ENCODE measurements around the gene RCVRN. TPM values are rescaled to one million over a fixed set of nuclear protein-coding genes. Genes with fewer than 3 reads are reported as not detected.

Gene RCVRN
- total RNA-seq, 1 donor from 2014 or later = not detected

DNA sequence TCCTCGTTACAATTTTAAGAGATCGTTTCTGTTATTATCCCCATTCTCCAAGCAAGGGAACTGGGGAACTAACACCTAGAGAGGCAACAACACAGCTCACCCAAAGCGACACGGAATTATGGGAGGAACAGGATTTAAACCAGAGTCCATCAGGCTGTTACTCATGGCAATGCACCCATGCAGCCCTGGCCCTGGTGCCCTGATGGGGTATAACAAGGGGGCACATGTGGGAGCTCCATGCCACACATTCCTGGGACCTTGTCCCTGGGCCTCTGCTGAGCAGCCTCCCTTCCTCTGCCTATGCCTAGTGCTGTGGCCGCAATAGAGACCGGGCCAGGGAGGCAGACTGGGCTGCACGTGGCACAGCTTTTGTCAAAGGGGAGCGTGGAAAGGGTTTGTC, 13.3 kb upstream of the RCVRN start:
- Mint-ChIP-seq H3K9me3 (ENCODE audit: low read depth) (peaks cover 3% of the 10 kb centered on the region), H3K36me3 (ENCODE audit: insufficient read depth) (no peaks in the 10 kb centered on the region), H3K27ac (peak overlapping the region; percentile 45), H3K4me3 (ENCODE audit: low read depth) (no peak overlapping the region), H3K27me3 (no peaks in the 10 kb centered on the region), H3K4me1 (ENCODE audit: low read depth) (no peaks in the 10 kb centered on the region)
- no peak for DNase-seq (ENCODE audit: low spot score, unreplicated experiment)
- TF ChIP-seq, protein P1, sequence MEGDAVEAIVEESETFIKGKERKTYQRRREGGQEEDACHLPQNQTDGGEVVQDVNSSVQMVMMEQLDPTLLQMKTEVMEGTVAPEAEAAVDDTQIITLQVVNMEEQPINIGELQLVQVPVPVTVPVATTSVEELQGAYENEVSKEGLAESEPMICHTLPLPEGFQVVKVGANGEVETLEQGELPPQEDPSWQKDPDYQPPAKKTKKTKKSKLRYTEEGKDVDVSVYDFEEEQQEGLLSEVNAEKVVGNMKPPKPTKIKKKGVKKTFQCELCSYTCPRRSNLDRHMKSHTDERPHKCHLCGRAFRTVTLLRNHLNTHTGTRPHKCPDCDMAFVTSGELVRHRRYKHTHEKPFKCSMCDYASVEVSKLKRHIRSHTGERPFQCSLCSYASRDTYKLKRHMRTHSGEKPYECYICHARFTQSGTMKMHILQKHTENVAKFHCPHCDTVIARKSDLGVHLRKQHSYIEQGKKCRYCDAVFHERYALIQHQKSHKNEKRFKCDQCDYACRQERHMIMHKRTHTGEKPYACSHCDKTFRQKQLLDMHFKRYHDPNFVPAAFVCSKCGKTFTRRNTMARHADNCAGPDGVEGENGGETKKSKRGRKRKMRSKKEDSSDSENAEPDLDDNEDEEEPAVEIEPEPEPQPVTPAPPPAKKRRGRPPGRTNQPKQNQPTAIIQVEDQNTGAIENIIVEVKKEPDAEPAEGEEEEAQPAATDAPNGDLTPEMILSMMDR (IDR thresholded peaks at IDR 0.05; ENCODE audit: unreplicated experiment) = no peak

DNA sequence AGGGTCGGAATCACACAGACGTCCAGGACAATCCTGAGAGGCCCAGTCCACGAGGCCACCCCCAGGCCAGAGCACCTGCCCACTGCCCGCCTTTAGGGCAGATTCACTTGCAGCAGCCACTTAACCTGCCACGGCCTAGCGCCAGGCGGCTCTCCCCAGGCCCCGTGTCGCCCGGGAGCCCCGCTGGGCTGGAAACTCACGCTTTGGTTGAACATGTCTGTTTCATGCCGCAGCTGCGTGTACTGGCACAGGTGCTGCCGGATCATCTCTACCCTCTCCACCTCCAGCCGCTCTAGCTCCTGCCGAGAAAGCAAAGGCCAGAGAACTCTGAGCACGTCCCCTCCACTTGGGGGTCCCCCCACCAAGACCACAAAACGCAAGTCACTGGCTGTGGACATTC, 12.7 kb upstream of the RCVRN start:
- Mint-ChIP-seq H3K9me3 (ENCODE audit: low read depth) (peaks cover 3% of the 10 kb centered on the region), H3K27ac (no peak overlapping the region), H3K27me3 (no peaks in the 10 kb centered on the region), H3K36me3 (ENCODE audit: insufficient read depth) (no peaks in the 10 kb centered on the region), H3K4me1 (ENCODE audit: low read depth) (no peaks in the 10 kb centered on the region), H3K4me3 (ENCODE audit: low read depth) (no peak overlapping the region)
- TF ChIP-seq, protein P1 (IDR thresholded peaks at IDR 0.05; ENCODE audit: unreplicated experiment) = no peak
- no peak for DNase-seq (ENCODE audit: low spot score, unreplicated experiment)

DNA sequence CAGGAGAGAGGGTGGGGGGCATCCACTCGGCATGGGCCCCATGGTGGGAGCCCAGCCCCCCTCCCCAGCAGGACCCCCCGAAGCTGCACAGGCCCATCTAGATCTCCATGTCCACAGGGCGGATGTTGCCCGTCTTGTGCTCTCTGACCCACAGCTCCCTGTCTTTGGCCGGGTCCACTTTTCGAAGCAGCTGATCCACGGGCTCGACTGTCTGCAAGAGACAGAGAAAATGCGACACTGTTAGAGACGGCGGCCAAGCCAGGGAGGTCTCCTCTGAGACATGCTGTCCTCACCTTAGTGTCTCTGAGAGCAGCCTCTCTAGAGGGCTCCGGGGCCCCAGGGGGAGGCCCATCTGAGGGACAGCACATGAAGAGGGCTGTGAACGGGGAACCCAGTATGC, 12.1 kb upstream of the RCVRN start:
- peaks cover 3% of the 10 kb centered on the region for H3K9me3 Mint-ChIP-seq (ENCODE audit: low read depth)
- no peaks in the 10 kb centered on the region for H3K4me1 Mint-ChIP-seq (ENCODE audit: low read depth)
- no peak for DNase-seq (ENCODE audit: low spot score, unreplicated experiment)
- no peaks in the 10 kb centered on the region for H3K36me3 Mint-ChIP-seq (ENCODE audit: insufficient read depth)
- H3K27ac Mint-ChIP-seq = no peak overlapping the region
- TF ChIP-seq, protein P1 (IDR thresholded peaks at IDR 0.05; ENCODE audit: unreplicated experiment) = no peak
- H3K4me3 Mint-ChIP-seq (ENCODE audit: low read depth) = no peak overlapping the region
- no peaks in the 10 kb centered on the region for H3K27me3 Mint-ChIP-seq

DNA sequence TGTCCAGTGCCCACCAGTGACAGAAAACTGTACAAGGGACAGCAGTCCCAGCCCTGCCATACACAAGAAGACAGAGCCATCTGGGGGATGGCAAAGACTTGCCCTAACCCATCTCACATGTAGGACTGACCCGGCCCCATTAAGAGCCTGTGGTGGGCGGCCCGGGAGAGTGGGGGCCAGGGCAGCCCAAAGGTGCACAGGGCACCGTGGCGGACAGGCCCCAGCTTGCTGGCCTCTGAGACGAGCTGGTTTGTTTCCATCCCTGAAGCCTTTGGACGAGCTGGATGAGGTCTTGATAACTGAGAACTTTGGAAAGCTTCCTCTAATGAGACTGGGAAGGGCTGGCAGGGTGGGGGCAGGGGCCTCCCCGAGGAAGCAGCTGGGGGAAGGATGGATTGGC, 11.0 kb upstream of the RCVRN start:
- TF ChIP-seq, protein P1 (IDR thresholded peaks at IDR 0.05; ENCODE audit: unreplicated experiment) = no peak
- peaks cover 3% of the 10 kb centered on the region for H3K9me3 Mint-ChIP-seq (ENCODE audit: low read depth)
- no peaks in the 10 kb centered on the region for H3K36me3 Mint-ChIP-seq (ENCODE audit: insufficient read depth)
- DNase-seq (ENCODE audit: low spot score, unreplicated experiment) = no peak
- no peak overlapping the region for H3K4me3 Mint-ChIP-seq (ENCODE audit: low read depth)
- H3K27ac Mint-ChIP-seq = no peak overlapping the region
- no peaks in the 10 kb centered on the region for H3K4me1 Mint-ChIP-seq (ENCODE audit: low read depth)
- peaks cover 2% of the 10 kb centered on the region for H3K27me3 Mint-ChIP-seq

DNA sequence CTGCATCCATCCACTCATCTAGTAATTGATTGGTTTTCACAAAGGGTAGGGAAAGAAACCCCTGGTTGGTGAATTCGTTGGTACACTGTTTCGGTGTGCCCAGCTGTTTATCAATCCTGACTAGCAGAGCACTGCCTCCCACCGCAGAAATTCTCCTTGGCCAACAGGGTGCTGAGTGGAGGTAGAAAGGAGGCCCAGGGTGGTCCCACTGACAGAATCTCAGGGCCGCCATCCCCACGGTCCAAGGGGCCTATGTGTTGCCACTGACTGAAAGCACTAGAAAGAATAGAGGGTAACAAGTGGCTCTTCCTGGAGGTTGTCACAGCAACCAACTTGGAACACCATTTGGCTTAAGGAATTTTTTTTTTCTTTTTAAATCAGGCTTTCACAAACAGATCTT, 8.4 kb upstream of the RCVRN start:
- Mint-ChIP-seq H3K36me3 (ENCODE audit: insufficient read depth) (no peaks in the 10 kb centered on the region), H3K27ac (no peak overlapping the region), H3K27me3 (peaks cover 2% of the 10 kb centered on the region), H3K4me1 (ENCODE audit: low read depth) (peaks cover 7% of the 10 kb centered on the region), H3K4me3 (ENCODE audit: low read depth) (no peak overlapping the region), H3K9me3 (ENCODE audit: low read depth) (peaks cover 3% of the 10 kb centered on the region)
- DNase-seq (ENCODE audit: low spot score, unreplicated experiment) = no peak
- TF ChIP-seq, protein P1 (IDR thresholded peaks at IDR 0.05; ENCODE audit: unreplicated experiment) = no peak
